Adrenal gland (tissue), 5 donors: ENCODE measurements around the gene OR2AT4.

Source experiments
- POLR2A ChIP-seq, 2 donors: fragments of 450-650 bp; IDR thresholded peaks; one replicate each; pipeline ENCODE4 v1.6.1; 2017; ENCODE audit warnings: antibody characterized with exemption in 2 of 2, mild to moderate bottlenecking in 2 of 2, moderate library complexity in 1 of 2
- TF ChIP-seq, protein P1 (sequence below), 6 experiments: fragments of 450-650 bp in 4 of 6; fragments of 200-600 bp in 2 of 6; sonication (generic) in 1 of 6; IDR thresholded peaks; 1 replicate in 5 of 6; 2 replicates in 1 of 6; pipeline versions ENCODE4 v1.5.1 to v1.8.0; 2016 to 2021; ENCODE audit warnings: antibody characterized with exemption in 6 of 6, mild to moderate bottlenecking in 2 of 6, moderate library complexity in 1 of 6
- donor health status: DM: no; HTN: no; CAD: no.

DNA sequence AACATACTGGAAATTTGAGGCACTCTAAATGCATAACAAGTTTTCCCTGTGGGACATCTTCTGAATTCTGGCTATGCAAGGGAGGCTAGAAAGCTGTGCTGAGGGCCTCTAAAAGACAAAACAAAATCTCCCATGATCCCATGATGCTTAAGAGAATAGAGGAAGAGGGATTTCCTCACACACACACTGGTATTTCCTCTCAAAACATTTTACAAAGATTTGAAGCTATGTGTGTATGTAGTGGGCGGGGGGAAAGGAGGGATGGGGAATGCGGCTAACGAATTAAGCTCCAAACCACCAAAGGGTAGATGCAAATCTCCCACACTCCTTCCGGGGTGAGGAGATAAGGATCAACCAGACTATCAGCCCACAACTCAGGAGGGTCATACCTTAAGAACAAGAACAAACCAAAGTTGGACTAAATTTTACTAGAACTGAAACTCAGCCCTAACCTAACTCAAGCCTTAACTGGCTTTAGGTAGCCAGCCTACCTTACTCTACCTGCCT is 6.0 kb downstream of the OR2AT4 start:
- TF ChIP-seq, protein P1, sequence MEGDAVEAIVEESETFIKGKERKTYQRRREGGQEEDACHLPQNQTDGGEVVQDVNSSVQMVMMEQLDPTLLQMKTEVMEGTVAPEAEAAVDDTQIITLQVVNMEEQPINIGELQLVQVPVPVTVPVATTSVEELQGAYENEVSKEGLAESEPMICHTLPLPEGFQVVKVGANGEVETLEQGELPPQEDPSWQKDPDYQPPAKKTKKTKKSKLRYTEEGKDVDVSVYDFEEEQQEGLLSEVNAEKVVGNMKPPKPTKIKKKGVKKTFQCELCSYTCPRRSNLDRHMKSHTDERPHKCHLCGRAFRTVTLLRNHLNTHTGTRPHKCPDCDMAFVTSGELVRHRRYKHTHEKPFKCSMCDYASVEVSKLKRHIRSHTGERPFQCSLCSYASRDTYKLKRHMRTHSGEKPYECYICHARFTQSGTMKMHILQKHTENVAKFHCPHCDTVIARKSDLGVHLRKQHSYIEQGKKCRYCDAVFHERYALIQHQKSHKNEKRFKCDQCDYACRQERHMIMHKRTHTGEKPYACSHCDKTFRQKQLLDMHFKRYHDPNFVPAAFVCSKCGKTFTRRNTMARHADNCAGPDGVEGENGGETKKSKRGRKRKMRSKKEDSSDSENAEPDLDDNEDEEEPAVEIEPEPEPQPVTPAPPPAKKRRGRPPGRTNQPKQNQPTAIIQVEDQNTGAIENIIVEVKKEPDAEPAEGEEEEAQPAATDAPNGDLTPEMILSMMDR (IDR thresholded peaks at IDR 0.05), result no peak
- no peak for TF ChIP-seq POLR2A (IDR thresholded peaks at IDR 0.05)
